ENCODE results near the gene ZNF76.
"Not testable (repeated sequence)": the region's sequence is repeated elsewhere in the genome, so short reads cannot be mapped to it uniquely, and the experiment has no call there.

Gene ZNF76

DNA sequence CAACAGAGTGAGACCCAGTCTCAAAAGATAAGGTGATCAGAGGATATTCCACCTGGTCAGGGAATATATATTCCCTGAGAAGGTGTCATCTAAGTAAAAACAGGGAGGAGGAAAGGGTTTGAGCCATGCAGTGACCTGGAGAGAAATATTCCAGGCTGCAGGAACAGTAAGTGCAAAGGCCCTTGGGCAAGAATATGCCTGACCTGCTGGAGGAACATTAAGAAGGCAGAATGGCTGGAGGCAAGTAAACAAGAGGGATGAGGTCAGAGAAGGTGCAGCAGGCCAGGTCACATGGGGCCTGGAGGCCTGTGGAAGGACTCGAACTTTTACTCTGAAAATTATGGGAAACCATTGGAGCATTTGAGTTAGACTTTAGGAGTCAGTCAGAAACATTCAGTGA is 44.8 kb downstream of the ZNF76 start:
- DNase-seq, result no peak

DNA sequence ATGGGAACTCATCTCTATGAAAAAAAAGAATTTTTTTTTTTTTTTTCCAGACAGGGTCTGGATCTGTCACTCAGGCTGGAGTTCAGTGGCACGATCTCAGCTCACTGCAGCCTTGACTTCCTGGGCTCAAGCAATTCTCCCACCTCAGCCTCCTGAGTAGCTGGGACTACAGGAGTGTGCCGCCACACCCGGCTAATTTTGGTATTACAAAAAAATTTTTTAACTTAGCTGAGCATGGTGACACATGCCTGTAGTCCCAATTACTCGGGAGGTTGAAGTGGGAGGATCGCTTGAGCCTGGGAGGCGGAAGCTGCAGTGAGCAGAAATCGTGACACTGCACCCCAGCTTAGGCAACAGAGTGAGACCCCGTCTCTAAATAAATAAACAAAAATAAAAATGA is 45.6 kb downstream of the ZNF76 start:
- DNase-seq, result no peak

DNA sequence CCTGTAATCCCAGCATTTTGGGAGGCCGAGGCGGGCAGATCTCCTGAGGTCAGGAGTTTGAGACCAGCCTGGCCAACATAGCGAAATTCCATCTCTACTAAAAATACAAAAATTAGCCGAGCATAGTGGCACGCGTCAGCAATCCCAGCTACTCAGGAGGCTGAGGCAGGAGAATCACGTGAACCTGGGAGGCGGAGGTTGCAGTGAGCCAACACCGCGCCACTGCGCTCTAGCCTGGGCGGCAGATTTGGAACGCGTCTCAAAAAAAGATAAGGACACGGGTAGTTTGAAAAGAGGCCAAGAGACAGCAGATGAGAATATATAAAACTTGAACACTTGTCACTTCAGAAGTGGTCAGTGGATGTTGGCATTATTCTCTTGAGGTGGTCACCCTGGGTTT is 47.6 kb downstream of the ZNF76 start:
- DNase-seq, result not testable (repeated sequence)

DNA sequence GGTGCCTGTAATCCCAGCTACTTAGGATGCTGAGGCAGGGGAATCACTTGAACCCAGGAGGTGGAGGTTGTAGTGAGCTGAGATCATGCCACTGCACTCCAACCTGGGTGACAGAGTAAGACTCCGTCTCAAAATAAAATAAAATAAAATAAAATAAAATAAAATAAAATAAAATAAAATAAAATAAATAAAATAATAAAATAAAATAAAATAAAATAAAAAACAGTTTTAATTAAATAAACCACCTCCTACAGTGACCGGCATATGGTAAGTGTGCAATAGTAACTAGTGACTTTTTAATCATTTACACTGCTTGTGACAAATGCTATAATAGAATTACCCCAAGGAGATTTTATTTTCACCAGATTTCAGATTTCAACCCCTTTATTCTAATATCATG is 49.0 kb downstream of the ZNF76 start:
- DNase-seq, result not testable (repeated sequence)

DNA sequence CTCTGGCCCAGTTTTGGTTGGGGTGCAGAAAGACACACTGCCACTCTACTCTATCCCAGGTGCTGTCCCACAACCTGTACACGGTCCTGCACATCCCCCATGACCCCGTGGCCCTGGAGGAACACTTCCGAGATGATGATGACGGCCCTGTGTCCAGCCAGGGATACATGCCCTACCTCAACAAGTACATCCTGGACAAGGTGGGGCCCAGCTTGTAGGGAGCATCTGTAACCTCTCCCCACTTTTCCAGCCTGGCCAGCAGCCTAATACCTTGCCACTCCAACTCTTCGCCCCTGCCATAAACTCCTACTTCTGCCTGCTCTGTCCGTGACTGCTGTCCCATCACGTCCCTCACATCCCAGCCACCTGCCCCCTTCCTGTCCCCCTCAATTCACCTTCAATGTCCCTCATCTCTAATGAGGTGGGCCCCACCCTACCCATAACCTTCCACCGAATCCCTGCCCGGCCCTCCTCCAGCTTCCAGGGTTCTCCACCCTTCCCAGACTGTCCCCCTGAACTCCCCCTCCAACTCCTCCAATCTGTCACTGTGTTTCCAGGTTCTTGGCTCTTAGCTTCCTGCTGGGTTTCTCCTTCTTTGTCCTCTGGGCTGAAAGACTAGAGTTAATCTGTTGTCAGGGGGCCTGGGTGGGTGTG is 50.2 kb downstream of the ZNF76 start:
- no peak for DNase-seq

DNA sequence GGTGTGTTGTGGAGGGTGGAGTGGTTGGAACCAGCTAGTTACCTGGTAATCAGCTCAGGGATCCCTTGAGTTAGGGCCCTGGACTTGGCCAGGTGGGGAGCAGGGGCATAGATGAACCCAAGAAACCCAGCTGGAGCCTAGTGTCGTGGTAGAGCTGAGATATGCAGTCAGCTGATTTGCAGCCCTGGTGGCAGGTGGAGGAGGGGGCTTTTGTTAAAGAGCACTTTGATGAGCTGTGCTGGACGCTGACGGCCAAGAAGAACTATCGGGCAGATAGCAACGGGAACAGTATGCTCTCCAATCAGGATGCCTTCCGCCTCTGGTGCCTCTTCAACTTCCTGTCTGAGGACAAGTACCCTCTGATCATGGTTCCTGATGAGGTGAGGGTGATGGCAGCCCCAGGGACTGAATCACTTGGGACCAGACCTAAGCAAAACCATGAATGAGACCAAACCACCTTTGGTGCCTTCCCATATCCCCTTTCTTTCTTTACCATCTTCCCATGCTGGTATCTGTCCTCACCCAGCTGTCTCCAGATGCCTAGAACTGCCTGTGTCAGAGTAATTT is 50.8 kb downstream of the ZNF76 start:
- DNase-seq, result no peak

DNA sequence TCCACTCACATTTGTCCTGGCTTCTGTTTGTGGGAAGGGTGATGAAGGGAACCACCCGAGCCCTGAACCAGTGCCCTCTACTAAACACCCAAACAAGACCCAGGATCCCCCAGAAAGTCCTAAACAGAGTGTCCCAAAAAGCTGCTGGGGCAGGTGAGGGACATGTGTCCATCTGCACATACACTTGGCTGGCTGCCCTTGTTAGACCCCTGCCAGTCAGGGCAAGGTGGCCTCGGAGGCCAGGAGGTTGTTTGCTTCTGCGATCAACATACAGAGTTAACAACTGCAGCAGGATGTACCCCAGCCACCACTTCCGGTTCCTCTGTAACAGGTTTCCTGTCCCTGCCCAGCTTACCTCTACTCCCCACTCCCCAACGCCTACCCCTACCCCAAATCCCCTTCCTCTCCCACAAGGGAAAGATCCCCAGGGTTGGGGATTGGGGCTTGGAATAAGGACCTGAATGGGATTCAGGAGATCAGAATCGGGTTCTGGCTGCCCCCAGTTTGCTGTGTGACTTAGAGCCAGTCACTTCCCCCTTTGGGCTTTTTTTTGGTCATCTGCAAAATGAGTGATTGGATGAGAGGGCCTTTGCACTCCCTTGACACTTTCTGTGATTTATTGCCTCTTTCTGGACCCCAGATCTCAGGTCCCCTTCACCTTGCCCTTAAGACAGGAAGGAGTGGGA is 52.0 kb downstream of the ZNF76 start:
- DNase-seq, result no peak

DNA sequence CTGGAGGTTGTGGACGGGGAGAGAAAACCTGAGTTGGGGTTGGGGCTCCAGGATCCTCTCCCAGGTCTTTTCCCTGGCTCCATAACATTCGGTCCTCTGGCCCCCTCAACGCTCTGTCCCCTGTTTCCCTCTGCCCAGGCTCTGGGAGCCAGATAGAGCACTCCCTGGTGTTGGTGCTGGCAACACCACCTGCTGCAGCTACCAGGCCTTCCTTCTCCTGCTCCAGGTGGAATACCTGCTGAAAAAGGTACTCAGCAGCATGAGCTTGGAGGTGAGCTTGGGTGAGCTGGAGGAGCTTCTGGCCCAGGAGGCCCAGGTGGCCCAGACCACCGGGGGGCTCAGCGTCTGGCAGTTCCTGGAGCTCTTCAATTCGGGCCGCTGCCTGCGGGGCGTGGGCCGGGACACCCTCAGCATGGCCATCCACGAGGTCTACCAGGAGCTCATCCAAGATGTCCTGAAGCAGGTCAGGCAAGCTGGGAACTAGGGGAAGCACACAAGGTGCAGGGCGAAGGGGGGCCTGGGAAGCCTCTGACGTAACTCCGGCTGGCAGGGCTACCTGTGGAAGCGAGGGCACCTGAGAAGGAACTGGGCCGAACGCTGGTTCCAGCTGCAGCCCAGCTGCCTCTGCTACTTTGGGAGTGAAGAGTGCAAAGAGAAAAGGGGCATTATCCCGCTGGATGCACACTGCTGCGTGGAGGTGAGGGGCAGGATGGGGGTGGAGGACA is 52.7 kb downstream of the ZNF76 start:
- DNase-seq, result no peak

DNA sequence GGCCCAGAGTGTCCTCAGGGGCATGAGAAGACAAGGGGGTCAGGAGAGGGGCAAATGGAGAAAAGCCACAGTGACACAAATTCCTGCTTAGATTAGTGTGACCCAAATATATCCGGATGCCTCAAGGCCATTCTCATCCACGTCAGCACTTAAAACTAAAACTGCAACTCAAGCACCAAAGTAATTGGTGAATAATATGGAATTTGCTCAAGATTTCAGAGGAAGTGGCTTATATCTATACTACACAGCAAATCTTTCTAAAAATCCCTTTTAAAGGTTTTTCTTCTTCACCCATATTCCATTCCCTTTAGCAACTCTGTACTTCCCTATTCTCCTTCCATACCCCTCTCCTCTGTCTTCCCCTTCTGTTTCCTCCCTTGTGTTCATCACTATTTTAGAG is 53.3 kb downstream of the ZNF76 start:
- DNase-seq, result no peak

DNA sequence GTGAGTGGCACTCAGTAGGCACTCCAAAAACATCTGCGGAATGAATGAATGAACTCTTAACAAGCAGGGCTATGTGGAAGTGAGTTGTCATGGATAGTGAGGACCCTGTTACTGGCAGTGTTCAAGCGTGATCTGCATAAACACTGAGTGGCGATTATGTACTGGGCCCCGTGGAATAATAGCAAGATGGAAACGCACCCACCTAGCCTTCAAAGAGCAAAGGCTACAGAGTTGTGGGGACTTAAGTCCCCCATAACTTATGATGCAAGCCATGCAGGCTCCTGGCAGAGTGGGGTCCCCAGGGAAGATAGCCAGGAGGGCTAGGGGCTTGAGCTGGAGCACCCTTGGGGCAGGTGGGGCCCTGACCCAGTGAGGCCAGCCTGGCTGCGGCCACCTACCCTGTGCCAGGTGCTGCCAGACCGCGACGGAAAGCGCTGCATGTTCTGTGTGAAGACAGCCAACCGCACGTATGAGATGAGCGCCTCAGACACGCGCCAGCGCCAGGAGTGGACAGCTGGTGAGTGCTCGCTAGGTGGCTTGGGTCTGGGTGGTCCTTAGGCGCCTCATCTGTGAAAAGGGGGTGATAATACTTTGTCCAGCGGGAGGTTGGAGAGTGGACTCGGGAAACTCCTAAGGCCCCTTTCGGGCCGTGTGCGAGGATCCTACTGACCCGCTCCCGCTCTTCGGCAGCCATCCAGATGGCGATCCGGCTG is 58.1 kb downstream of the ZNF76 start:
- no peak for DNase-seq

DNA sequence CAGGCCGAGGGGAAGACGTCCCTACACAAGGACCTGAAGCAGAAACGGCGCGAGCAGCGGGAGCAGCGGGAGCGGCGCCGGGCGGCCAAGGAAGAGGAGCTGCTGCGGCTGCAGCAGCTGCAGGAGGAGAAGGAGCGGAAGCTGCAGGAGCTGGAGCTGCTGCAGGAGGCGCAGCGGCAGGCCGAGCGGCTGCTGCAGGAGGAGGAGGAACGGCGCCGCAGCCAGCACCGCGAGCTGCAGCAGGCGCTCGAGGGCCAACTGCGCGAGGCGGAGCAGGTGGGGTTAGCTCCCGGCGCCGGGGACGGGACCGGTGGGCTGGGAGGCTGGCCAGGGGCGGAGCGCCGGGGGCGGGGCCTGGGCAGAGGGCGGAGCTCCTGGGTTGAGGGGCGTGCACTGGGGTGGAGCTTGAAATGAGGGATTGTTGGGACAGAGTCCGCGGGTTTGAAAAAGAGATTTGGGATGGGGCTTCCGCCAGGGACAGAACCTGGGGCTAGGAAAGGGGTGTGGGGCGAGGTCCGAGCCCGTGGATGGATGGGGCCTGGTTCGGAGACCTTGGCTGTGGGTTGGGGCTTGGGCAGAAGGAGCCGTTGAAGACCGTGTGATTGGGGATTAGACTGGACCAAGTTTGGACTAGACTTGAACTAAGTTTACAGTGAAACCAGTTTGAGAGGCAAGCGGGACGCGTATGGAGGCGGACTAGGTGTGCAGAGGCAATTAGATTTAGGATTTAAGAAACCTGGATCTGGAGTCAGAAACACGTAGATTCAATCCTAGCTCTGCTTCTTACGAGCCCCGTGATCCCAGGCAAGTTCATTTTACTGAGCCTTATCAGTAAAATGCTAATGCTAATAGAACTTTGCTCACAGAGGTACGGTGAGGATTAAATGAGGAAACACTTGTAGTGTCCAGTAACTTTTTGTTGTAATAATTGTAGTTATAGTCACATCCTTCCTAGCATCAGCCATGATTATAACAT is 58.9 kb downstream of the ZNF76 start:
- DNase-seq, result peak; percentile 40

DNA sequence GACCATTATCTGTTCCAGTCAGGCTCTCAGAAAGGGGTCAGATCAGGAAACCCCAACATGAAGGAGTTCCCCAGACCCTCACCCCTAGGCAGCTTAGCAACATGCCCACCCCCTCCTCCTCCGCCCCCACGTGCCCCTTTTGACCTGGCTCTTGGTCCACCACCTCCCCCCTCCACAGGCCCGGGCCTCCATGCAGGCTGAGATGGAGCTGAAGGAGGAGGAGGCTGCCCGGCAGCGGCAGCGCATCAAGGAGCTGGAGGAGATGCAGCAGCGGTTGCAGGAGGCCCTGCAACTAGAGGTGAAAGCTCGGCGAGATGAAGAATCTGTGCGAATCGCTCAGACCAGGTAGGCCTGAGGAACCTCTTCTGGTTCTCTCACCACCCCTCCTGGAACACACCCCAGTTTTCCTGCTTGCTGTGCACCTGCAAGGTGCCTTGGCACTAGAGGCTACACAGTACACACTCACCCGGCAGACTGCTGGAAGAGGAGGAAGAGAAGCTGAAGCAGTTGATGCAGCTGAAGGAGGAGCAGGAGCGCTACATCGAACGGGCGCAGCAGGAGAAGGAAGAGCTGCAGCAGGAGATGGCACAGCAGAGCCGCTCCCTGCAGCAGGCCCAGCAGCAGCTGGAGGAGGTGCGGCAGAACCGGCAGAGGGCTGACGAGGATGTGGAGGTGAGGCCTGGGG is 60.0 kb downstream of the ZNF76 start:
- no peak for DNase-seq

DNA sequence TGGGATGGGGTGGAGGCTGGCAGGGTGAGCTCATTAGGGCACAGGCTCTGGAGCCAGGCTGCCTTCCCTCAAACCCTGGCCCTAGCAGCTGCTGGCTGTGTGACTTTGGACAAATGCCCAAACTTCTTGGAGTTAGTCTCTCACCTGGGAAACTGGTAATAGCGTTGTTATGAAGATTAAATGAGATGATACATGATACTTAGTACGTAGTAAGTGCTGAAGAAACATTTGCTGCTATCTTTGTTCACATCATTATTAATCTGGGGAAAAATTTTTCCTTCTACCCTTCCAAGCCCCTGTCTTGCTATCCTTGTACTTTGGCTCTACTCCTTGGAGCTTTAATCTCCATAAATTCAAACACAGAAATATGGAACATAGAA is 60.5 kb downstream of the ZNF76 start:
- DNase-seq, result no peak

DNA sequence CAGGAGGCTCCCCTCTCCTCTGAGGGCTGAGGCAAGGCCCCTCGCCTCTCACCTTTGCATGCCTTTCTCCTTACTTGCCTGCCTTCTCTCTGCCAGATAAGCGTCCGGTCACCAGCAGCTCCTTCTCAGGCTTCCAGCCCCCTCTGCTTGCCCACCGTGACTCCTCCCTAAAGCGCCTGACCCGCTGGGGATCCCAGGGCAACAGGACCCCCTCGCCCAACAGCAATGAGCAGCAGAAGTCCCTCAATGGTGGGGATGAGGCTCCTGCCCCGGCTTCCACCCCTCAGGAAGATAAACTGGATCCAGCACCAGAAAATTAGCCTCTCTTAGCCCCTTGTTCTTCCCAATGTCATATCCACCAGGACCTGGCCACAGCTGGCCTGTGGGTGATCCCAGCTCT is 61.6 kb downstream of the ZNF76 start:
- DNase-seq, result no peak

DNA sequence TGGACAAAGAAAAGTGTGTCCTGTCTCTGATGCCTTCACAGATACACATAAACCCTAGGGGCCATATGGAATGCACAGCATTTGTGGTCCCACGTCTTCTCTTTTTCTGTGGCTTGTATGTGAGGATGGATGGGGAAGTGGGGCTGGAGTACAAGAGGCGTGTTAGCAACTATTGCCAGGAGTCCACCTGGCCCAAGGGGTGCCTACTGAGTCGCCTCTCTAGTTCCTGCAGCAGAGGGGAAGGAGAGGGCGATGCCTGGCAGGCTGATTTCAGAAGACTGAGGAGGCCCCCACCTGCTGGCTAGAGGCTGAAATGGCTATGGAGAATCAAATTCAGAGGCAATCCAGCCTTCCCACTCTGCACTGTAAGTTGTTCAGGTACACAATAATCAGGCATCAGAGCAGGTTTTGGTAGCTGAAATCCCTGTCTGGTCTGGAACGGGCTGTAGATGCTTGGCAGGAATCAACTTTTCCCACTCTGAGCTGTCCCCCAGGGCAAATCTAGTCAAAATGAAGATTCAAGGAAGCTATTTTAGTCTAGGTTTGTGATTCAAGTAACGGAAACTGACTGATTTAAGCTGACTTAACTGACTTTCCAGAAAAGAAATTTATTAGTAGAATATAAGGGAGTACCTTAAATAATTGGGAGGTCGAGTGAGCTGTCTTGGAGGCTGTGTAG is 68.0 kb downstream of the ZNF76 start:
- DNase-seq, result peak; percentile 35

DNA sequence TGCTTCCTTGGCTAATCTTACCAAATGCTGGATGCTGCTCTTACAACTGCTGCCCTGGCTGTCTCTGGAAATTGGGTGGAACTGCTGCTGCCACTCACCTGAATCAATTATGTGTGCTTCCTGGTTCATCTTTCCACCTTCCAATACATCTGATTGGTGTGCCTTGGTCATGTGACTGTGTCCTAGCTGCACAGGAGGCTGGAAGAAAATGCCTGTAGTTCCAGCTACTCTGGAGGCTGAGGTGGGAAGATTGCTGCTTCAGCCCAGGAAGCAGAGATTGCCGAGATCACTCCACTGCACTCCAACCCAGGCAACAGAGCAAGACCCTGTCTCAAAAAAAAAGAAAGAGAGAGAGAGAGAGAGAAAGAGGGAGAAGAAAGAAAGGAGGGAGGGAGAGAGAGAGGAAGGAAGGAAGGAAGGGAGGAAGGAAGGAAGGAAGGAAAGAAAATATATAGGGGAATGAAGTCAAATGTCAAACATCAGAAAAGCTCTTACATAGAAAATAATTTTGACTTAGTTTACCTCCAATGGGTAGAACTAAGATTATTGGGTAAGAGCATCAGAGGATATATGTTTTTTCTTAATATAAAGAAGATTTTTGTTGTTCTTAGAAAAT is 68.7 kb downstream of the ZNF76 start:
- DNase-seq, result no peak

DNA sequence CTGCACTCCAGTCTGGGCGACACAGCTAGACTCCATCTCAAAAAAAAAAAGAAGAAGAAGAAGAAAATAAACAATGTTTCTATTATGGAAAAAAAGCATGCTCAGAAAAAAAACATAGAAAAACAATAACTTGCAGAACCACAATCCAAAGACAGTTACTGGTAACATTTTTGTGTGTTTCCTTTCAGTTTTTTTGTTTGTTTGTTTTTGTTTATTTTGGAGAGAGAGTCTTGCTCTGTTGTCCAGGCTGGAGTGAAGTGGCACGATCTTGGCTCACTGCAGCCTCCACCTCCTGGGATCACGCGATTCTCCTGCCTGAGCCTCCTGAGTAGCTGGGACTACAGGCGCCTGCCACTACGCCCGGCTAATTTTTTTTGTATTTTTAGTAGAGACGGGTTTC is 69.4 kb downstream of the ZNF76 start:
- DNase-seq, result not testable (repeated sequence)

DNA sequence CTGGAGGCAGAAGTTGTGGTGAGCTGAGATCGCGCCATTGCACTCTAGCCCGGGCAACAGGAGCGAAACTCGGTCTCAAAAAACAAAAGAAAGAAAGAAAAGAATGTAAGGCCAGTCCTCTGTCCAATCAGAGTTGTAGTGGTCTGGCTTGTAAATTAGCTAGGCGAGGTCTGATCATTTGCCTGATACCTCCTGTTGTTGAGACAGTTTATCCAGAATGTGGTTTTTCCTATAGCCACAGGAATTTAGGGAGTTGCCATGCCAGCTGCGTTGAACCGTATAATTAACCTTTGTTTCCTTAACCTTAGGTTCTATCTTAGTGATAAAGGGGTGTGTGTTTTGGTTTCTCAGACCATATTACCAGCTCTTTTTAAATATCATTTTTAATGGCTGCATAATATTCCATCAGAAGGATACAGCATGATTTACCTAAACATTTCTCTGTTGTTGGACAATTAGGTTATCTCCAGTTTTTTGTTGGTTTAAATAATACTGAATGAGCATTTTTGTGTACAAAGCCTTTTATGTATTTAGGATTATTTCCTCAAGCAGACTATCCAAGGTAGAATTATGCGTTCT is 71.1 kb downstream of the ZNF76 start:
- no peak for DNase-seq

DNA sequence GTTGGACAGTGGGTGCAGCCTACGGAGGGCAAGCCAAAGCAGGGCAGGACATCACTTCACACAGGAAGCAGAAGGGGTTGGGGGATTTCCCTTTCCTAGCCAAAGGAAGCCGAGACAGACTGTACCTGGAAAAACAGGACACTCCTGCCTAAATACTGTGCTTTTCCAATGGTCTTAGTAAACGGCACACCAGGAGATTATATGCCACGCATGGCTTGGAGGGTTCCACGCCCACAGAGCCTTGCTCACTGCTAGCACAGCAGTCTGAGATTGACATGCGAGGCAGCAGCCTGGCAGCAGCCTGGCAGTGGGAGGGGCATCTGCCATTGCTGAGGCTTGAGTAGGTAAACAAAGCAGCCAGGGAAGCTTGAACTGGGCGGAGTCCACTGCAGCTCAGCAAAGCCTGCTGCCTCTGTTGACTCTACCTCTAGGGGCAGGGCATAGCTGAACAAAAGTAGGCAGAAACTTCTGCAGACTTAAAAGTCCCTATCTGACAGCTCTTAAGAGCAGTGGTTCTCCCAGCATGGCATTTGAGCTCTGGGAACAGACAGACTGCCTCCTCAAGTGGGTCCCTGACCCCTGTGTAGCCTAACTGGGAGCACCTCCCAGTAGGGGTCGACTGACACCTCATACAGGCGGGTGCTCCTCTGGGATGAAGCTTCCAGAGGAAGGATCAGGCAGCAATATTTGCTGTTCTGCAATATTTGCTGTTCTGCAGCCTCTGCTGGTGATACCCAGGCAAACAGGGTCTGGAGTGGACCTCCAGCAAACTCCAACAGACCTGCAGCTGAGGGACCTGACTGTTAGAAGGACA is 72.7 kb downstream of the ZNF76 start:
- DNase-seq, result peak; percentile 80
